CD14-positive monocyte (primary cell): ENCODE data around the gene SPNS1. TPM values are rescaled to one million over a fixed set of nuclear protein-coding genes. Genes with fewer than 3 reads are reported as not detected.

Experiments
- DNase-seq, 3 donors: peaks; one replicate each; pipeline ENCODE4 v3.0.0-alpha.2; 2011 to 2022
- H2AFZ ChIP-seq: 2 replicates; pipeline ENCODE4 v1.6.0; 2012; ENCODE audit warnings: mild to moderate bottlenecking, low read depth, low read length, inconsistent platforms; ENCODE audit not compliant: insufficient read depth, poor library complexity, severe bottlenecking
- H3K27ac ChIP-seq, 2 donors: 1 replicate in 1 of 2; 2 replicates in 1 of 2; pipeline ENCODE4 v1.5.1; 2012 to 2013; ENCODE audit warnings: low read length in 2 of 2, control low read depth in 1 of 2, inconsistent platforms in 1 of 2, low read depth in 1 of 2, mild to moderate bottlenecking in 1 of 2
- H3K27me3 ChIP-seq, 2 donors: one replicate each; pipeline versions ENCODE4 v1.6.0 to v1.6.1; 2011 to 2013; ENCODE audit warnings: low read length in 2 of 2; ENCODE audit not compliant: control insufficient read depth in 2 of 2, insufficient read depth in 2 of 2
- H3K36me3 ChIP-seq, 2 donors: replicated peaks in 1 of 2; 1 replicate in 1 of 2; 2 replicates in 1 of 2; pipeline versions ENCODE4 v1.5.1 to v1.6.1; 2012 to 2013; ENCODE audit warnings: low read length in 2 of 2, control low read depth in 1 of 2, inconsistent platforms in 1 of 2, mild to moderate bottlenecking in 1 of 2; ENCODE audit not compliant: insufficient read depth in 2 of 2, control insufficient read depth in 1 of 2
- H3K4me1 ChIP-seq, 2 donors: 1 replicate in 1 of 2; 2 replicates in 1 of 2; pipeline versions ENCODE4 v1.5.1 to v1.6.1; 2012 to 2013; ENCODE audit warnings: low read length in 2 of 2, control low read depth in 1 of 2, inconsistent platforms in 1 of 2, mild to moderate bottlenecking in 1 of 2, moderate library complexity in 1 of 2; ENCODE audit not compliant: insufficient read depth in 2 of 2, control insufficient read depth in 1 of 2
- H3K4me2 ChIP-seq: replicated peaks from 2 replicates; pipeline ENCODE3; 2012; ENCODE audit warnings: low read length, moderate library complexity, mild to moderate bottlenecking; ENCODE audit not compliant: poor library complexity, severe bottlenecking; ENCODE audit errors: extremely low read depth
- H3K4me3 ChIP-seq, 3 experiments: fragments of 200-600 bp in 1 of 3; sonication (generic) in 1 of 3; replicated peaks in 1 of 3; 1 replicate in 2 of 3; 2 replicates in 1 of 3; pipeline ENCODE4 v1.5.1; 2011 to 2013; ENCODE audit warnings: low read length in 3 of 3, mild to moderate bottlenecking in 3 of 3, control low read depth in 2 of 3, low read depth in 2 of 3, inconsistent platforms in 1 of 3, moderate library complexity in 1 of 3
- H3K79me2 ChIP-seq: 2 replicates; pipeline ENCODE4 v1.6.0; 2012; ENCODE audit warnings: mild to moderate bottlenecking, control low read depth, inconsistent platforms, low read length, moderate library complexity; ENCODE audit not compliant: insufficient read depth
- H3K9ac ChIP-seq: 2 replicates; pipeline ENCODE4 v1.6.0; 2017; ENCODE audit warnings: low read length, mild to moderate bottlenecking; ENCODE audit not compliant: insufficient read depth, poor library complexity, severe bottlenecking
- H3K9me3 ChIP-seq, 2 donors: replicated peaks in 1 of 2; 1 replicate in 1 of 2; 2 replicates in 1 of 2; pipeline versions ENCODE4 v1.5.1 to v1.6.1; 2012 to 2013; ENCODE audit warnings: low read length in 2 of 2, control low read depth in 1 of 2; ENCODE audit not compliant: control insufficient read depth in 1 of 2, insufficient read depth in 1 of 2
- H4K20me1 ChIP-seq: 2 replicates; pipeline ENCODE4 v1.6.0; 2012; ENCODE audit warnings: mild to moderate bottlenecking, low read length, control low read depth, moderate library complexity; ENCODE audit not compliant: insufficient read depth
- H3K27ac Mint-ChIP-seq, 7 donors: one replicate each; pipeline ENCODE4 v1.8.0; 2020; ENCODE audit warnings: mild to moderate bottlenecking in 7 of 7, mixed read lengths in 7 of 7, moderate library complexity in 6 of 7, inconsistent platforms in 2 of 7
- H3K27me3 Mint-ChIP-seq, 3 donors: one replicate each; pipeline ENCODE4 v1.8.0; 2021 to 2022; ENCODE audit warnings: low read depth in 3 of 3, mild to moderate bottlenecking in 3 of 3, mixed read lengths in 3 of 3, moderate library complexity in 3 of 3, inconsistent platforms in 1 of 3
- H3K36me3 Mint-ChIP-seq, 2 donors: one replicate each; pipeline ENCODE4 v1.8.0; 2020; ENCODE audit warnings: mixed read lengths in 2 of 2, inconsistent platforms in 1 of 2, mild to moderate bottlenecking in 1 of 2
- H3K4me1 Mint-ChIP-seq: one replicate; pipeline ENCODE4 v1.8.0; 2020; ENCODE audit warnings: mild to moderate bottlenecking, mixed read lengths
- H3K4me3 Mint-ChIP-seq, 2 donors: one replicate each; pipeline ENCODE4 v1.8.0; 2020; ENCODE audit warnings: mild to moderate bottlenecking in 2 of 2, mixed read lengths in 2 of 2, moderate library complexity in 1 of 2
- H3K9me3 Mint-ChIP-seq, 7 donors: one replicate each; pipeline ENCODE4 v1.8.0; 2020 to 2022; ENCODE audit warnings: mixed read lengths in 7 of 7, mild to moderate bottlenecking in 6 of 7, moderate library complexity in 6 of 7, inconsistent platforms in 2 of 7
- CTCF ChIP-seq: fragments of 200-600 bp; IDR thresholded peaks from one replicate; pipeline ENCODE4 v1.8.0; 2022; ENCODE audit warnings: antibody characterized with exemption, mild to moderate bottlenecking
- WGBS: methylation state at CpG from one replicate; pipeline ENCODE4 v1.1.5; 2013; ENCODE audit warnings: missing lambda C conversion rate; ENCODE audit not compliant: insufficient coverage; 5-methylcytosine and 5-hydroxymethylcytosine counted together
- intact Hi-C, 2 donors: fragments of 100-400 bp; cut with micrococcal nuclease; formaldehyde crosslinking; loops; one replicate each; pipeline versions ENCODE4 v1.15.0 to v1.15.1; 2023
- polyA plus RNA-seq, 3 donors: library from polyadenylated mRNA; depleted of rRNA in 1 of 3; unstranded in 2 of 3; stranded (reverse) in 1 of 3; fragments of 300-500 nt in 2 of 3; fragments of >200 nt in 1 of 3; fragmentation: Illumina TruSeq in 2 of 3; gene quantifications; 1 replicate in 2 of 3; 2 replicates in 1 of 3; pipeline ENCODE4 v1.2.3, GENCODE V29; 2012 to 2021

The SPNS1 gene
- polyA plus RNA-seq, 3 donors, result 93.4 to 104 (median 97.2) TPM

- H2AFZ ChIP-seq, result no peak overlapping the region
- H3K27me3 Mint-ChIP-seq, result peaks cover 3 to 4% (median 4%) of the 10 kb centered on the region in 3 donors
- no peak overlapping the region for H3K27ac ChIP-seq
- no peaks in the 10 kb centered on the region for H3K79me2 ChIP-seq
- H3K9me3 ChIP-seq, result no peaks in the 10 kb centered on the region
- H4K20me1 ChIP-seq, result no peaks in the 10 kb centered on the region
- H3K4me1 Mint-ChIP-seq, result peaks cover 14% of the 10 kb centered on the region
- intact Hi-C loops, result no loop called here
- no peaks in the 10 kb centered on the region for H3K36me3 ChIP-seq
- DNase-seq, result no peak
- no peaks in the 10 kb centered on the region for H3K27me3 ChIP-seq
- no peak overlapping the region for H3K4me3 Mint-ChIP-seq
- no peak overlapping the region for H3K4me2 ChIP-seq
- H3K4me1 ChIP-seq, result peaks cover 8 to 10% of the 10 kb centered on the region in 2 donors
- TF ChIP-seq CTCF, result no peak
- H3K27ac Mint-ChIP-seq, result no peak overlapping the region
- H3K9ac ChIP-seq, result no peak overlapping the region
- no peaks in the 10 kb centered on the region for H3K36me3 Mint-ChIP-seq
- no peak overlapping the region for H3K4me3 ChIP-seq
- peaks cover 0 to 3% (median 0%) of the 10 kb centered on the region in 7 donors for H3K9me3 Mint-ChIP-seq
These were observed 31.3 kb upstream of the SPNS1 start for GRCh38 chr16:28943281-28943680.

GRCh38 chr16:28946681-28947080 is 27.9 kb upstream of the SPNS1 start:
- no peaks in the 10 kb centered on the region for H3K27me3 ChIP-seq
- no peaks in the 10 kb centered on the region for H3K9me3 ChIP-seq
- H2AFZ ChIP-seq, result no peak overlapping the region
- H3K79me2 ChIP-seq, result peaks cover 9% of the 10 kb centered on the region
- TF ChIP-seq CTCF, result no peak
- no peak overlapping the region for H3K27ac ChIP-seq
- H3K27me3 Mint-ChIP-seq, result peaks cover 4 to 7% (median 4%) of the 10 kb centered on the region in 3 donors
- H3K4me2 ChIP-seq, result no peak overlapping the region
- H3K4me3 ChIP-seq, result no peak overlapping the region
- peaks cover 0 to 2% (median 0%) of the 10 kb centered on the region in 7 donors for H3K9me3 Mint-ChIP-seq
- H3K27ac Mint-ChIP-seq, result no peak overlapping the region
- no peaks in the 10 kb centered on the region for H3K36me3 Mint-ChIP-seq
- H4K20me1 ChIP-seq, result peaks cover 3% of the 10 kb centered on the region
- H3K36me3 ChIP-seq, result no peaks in the 10 kb centered on the region
- intact Hi-C loops, result loop anchor here in 1 of 2 donors (5.0 kb wide), 1 partner anchor 74 kb away; no protein-coding TSS in a partner anchor
- peaks cover 18% of the 10 kb centered on the region for H3K4me1 Mint-ChIP-seq
- DNase-seq, result no peak
- no peak overlapping the region for H3K9ac ChIP-seq
- peaks cover 15 to 21% of the 10 kb centered on the region in 2 donors for H3K4me1 ChIP-seq
- 88% methylated on average over 1 of the region's 4 CpGs for WGBS
- H3K4me3 Mint-ChIP-seq, result no peak overlapping the region
